Stimulated activated CD4-positive, alpha-beta T cell treated with anti-CD3 and anti-CD28 coated beads, Interleukin-2, amount 100 ng/mL, for 4 hours (primary cell): ENCODE measurements around the gene RAI14.
"Not testable (repeated sequence)": the region's sequence is repeated elsewhere in the genome, so short reads cannot be mapped to it uniquely, and the experiment has no call there.

Experiments used
- DNase-seq: peaks from one replicate; pipeline ENCODE4 v3.0.0-alpha.2; 2020; ENCODE audit warnings: low read depth

The RAI14 gene

GRCh38 chr5:34770486-34770885, 114.4 kb downstream of the RAI14 start:
- no peak for DNase-seq

GRCh38 chr5:34771076-34771475, 114.9 kb downstream of the RAI14 start:
- no peak for DNase-seq

- DNase-seq = no peak
These were observed 116.4 kb downstream of the RAI14 start for GRCh38 chr5:34772267-34773098.

DNA sequence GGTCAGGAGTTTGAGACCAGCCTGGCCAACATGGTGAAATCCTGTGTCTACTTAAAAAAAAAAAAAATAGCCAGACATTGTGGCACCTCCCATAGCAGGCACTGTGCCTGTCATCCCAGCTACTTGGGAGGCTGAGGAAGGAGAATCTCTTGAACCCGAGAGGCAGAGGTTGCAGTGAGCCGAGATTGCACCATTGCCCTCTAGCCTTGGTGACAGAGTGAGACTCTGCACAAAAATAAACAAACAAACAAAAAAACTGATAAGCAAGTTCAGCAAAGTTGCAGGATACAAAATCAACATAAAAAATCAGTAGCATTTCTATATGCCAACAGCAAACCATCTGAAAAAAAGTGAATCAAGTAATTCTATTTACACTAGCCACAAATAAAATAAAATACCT, 118.0 kb downstream of the RAI14 start:
- no peak for DNase-seq

DNA sequence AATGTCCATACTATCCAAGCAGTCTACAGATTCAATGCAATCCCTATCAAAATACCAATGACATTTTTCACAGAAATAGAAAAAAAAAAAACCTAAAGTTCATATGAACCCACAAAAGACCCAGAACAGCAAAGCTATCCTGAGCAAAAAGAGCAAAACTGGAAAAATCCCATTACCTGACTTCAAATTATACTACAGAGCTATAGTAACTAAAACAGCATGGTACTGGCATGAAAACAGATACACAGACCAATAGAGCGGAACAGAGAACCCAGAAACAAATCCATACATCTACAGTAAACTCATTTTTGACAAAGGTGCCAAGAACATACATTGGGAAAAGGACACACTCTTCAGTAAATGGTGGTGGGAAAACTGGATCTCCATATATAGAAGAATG, 118.5 kb downstream of the RAI14 start:
- DNase-seq = not testable (repeated sequence)

GRCh38 chr5:34775886-34776285, 119.8 kb downstream of the RAI14 start:
- DNase-seq = no peak

DNA sequence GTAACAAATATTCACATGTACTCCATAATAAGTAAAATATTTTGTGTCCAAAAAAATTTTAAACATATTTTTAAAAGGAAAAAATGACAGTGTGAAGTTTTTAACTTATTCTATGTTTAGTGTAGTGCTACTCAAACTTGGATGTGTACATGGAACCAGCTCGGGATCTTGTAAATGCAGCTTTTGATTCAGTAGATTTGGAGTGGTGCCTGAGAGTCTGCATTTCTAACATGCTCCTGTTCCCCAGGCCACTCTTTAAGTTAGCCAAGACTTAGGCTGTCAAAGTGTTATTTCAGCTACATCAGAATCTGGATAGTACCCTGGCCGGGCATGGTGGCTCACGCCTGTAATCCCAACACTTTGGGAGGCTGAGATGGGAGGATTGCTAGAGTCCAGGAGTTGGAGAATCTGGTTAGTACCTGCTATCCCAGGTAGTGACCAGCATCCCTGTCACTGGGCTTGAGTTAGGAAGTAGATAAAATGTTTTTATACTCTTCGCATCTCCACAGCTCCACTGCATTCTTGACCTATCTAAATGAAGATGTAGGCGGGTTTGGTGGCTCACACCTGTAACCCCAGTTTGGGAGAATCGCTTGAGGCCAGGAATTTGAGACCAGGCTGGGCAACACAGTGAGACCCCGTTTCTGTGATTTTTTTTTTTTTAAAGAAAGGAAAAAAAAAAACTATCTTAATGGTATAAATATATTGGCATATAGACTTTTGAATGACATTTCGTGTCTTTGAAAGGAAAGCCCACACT, 122.1 kb downstream of the RAI14 start:
- no peak for DNase-seq

DNA sequence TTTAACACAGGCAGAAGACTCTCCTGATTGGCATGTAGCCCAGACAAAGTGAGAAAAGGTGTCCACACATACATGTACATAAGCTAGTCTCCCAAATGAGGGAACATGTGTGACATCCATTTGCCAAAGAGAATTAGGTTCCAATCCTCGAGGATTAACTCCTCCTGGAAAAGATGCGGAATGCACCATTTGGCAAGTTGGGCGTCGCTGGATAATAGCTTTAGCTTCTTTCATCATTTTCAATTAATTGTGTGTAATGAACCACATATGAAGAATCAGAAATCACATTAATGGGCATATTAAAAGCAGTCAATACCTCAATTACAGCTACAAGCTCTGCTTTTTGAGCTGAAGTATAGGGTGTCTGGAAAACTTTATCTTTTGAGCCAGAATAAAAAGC, 127.8 kb downstream of the RAI14 start:
- DNase-seq = not testable (repeated sequence)

GRCh38 chr5:34787035-34787434, 130.9 kb downstream of the RAI14 start:
- no peak for DNase-seq

DNA sequence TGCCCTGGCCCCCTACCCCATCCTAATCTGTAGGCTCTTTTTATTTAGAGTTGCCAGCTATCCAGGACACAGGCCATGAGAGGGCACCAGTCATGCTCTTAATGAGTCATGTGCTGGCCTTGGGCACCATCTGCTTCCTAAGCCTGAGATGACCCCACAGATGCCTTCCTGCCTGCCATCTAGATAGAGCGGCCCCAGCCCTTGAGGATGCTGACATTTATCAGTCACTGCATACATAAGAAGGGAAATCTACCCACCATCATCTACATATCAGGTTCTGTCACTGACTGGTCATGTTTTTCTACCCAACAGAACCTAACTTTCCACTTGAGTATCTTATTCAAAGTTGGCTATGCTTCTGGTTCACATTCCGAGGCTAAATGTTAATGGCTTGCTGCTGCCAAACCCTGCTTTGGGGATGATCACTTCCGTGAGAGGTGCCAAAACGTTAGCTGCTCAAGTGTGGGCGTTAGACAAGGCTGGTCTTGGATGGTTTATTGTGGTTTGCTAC, 132.9 kb downstream of the RAI14 start:
- DNase-seq = no peak

DNA sequence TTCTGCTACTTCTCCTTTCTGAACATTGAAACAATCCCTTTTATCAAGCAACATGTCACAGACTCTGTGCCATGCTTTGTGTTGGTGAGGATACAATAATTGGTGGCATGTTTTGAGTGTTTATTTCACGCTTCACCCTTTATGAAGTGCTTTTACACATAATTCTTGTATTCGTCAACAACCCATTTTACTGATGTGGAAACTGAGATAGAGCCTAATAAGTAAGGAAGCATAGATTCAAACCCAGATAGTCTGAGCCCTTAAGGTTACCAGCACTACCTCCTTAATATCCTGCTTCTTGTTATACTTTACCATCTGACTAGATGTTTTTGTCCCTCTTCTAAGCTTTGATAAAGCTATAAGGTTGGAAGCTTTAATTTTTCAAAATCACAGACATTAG, 133.5 kb downstream of the RAI14 start:
- no peak for DNase-seq

DNA sequence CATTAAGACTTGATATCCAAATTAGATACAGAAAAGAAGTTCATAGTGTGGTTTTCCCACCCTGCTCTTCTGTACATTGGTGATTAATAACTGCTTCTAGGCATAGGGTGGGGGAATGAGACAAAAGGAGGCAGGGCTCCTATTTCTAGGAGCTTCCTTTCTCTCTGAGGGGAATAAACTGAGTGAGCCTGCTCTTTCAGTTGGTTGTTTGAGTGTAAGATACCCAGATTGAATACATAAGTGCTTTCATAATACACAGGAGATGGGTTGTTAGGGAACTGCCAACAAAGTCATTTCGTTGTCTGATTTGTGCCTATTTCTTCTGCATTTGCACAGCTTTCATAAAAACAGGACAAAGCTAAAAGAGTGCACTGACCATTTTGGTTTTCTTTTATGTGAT, 133.9 kb downstream of the RAI14 start:
- DNase-seq = no peak

DNA sequence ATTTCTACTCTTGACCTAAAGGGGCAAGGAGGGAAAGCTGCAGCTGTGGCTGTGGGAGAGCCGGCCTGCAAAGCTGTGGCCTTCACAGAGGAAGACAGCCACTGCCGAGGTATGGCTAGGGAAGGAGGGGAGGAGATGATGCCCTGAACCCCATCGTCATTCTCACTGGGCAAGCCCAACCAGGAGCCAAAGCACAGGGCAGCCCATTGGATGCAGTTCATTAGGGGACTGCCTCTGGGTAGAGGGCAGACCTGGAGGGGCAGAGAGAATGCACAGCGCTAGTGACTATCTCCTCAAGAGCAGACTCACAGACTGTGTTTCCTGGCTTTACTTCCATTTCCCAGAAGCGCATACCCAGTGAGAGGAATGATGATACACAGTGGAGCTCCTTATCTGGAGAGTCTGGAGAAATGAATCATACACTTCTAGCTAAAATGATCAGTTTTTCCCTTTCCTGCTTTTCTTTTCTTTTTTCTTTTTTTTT, 135.7 kb downstream of the RAI14 start:
- no peak for DNase-seq

DNA sequence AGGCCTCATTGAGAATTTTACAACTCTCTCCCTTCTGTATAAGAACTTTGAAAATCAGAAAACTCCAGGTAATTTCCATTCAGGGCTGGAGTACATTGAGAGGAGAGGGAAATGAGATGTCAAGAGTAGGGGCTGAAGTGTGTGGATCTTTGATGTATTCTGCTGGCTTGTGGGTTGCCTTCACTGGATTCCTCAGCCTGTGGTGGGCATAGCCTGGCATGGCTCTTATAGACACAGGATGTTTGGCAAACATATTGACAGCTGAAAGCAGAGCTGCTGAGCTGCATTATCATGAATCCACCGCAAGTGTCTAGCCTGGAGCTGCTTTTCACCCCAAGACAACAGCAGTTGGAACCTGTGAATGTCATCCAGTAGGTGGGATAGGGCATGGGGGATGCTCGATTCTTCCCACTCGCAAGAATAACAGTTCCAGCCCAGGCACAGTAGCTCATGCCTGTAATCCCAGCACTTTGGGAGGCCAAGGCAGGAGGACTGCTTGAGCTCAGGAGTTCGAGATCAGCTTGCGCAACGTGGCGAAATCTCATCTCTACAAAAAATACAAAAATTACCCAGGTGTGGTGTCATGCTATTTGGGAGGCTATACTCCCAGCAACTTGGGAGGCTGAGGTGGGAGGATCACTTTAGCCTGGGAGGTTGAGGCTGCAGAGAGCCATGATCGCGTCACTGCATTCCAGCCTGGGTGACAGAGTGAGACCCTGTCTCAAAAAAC, 146.9 kb downstream of the RAI14 start:
- DNase-seq = no peak

DNA sequence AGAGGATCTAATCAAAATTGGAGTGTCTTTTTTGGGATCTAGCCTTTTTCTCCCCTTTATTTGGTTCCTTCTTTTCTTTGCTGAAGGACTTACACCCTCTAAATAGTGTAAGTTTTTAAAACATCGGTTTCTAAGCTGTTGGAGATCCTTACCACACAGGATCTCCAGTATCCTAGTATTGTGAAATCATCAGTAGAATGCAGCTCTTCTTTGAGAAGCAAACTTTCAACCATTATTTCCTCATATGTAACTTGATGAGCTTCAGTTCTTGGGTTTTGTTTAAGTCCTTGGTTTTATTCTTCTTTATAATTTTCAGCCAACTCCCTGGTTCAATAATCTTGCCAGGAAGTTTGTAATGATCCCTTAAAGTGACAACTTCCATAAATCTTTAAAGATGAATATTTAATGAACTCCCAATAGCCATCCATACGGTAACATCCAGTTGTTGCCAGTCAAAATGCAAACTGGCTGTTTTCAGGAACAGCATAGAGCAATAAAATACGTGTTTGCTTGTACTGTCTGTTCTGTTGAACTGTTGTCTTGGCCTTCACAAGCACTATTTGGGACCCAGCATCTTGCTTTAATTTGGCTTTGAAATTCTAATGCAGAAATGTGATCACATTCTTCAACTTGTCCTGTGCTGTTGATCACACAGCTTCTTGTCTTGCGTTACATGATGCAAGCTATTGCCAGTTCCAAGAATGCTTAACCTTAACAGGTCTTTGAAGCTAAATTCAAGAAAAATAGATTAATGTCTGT, 148.0 kb downstream of the RAI14 start:
- no peak for DNase-seq

DNA sequence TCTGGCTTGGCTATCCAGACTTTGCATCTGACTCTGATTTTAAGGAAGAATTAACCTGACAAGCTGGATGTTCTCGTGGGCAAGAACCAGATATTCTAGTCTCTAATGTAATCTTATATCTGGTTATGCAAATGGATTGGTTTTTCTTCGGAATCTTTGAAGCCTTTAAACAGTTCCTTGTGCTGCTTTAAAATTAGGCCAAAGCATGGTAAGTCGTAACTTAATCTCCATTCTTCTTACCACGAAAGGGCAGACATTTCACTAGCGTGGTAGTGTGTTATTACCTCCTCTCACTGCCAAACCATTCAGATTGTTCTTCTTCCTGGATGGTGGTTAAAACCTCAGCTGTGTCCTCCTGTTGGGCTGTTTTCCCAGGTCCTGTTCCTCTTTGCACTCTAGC, 148.8 kb downstream of the RAI14 start:
- no peak for DNase-seq

- DNase-seq = no peak
These were observed 150.4 kb downstream of the RAI14 start for GRCh38 chr5:34806532-34806931.

GRCh38 chr5:34811706-34812105, 155.6 kb downstream of the RAI14 start:
- no peak for DNase-seq

- DNase-seq = no peak
These were observed 157.4 kb downstream of the RAI14 start for GRCh38 chr5:34813509-34813908.

DNA sequence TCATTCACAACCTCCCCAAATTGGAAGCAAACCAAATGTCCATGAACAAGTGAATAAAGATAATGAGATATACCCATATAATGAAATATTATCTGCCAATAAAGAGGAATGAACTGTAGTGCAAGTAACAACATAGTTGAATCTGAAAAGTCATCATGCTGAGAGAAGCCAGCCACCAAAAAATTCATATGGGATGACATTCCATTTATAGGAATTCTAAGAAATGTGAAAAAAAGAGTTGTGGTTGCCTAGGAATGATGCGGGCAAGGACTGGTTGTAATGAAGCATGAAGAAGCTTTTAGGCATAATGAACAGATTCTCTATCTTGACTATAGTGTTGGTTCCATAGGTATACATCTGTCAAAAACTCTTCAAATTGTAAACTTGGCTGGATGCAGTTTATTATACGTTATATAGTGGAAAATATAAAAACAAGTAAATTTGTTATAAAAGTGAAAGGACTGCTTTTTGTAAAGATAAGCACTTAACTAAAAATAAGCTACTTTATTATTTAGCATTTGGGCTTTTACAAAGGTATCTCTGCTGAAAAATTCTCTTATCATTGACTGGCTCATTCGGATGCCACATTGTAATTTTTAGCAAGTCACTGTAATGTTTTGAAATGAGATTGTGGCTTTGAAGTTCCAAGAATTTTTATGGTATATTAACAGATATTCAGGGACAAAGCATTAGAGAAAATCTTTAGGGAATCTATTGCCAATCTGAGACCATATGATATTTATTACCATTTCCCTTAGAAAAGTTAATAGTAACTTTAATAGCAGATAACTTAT, 161.6 kb downstream of the RAI14 start:
- DNase-seq = no peak

DNA sequence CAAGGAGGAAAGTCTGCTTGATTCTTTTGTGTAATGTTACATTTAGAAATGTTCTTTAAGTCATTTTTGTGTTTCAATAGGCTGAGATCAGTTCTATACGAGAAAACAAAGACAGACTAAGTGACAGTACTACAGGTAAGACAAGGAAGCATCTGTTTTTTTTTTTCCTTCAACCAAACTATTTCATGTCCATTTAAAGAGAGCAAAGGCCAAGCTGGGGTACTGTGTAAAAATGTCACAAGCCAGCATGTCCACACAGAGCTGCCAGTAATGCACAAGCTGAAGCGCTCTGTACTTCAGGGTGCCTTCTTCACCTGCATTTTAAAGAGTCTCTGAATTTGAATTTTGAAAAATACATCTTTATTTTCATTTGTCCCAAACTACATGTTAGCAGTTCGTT, 162.6 kb downstream of the RAI14 start:
- DNase-seq = no peak
